ACC112 (cell line): ENCODE results near the gene JAK3.
"Not testable (repeated sequence)": the region's sequence is repeated elsewhere in the genome, so short reads cannot be mapped to it uniquely, and the experiment has no call there.

Experiments used
- H2AFZ ChIP-seq: fragments of 200-600 bp; sonication (generic); one replicate; pipeline ENCODE4 v1.6.0; 2017; ENCODE audit warnings: antibody characterized with exemption, low read length; ENCODE audit not compliant: unreplicated experiment
- H3K27ac ChIP-seq: fragments of 200-600 bp; sonication (generic); 2 replicates; pipeline ENCODE4 v1.5.1; 2014; ENCODE audit warnings: low read depth, mild to moderate bottlenecking, antibody characterized with exemption, low read length, moderate library complexity
- H3K27me3 ChIP-seq: fragments of 200-600 bp; sonication (generic); 2 replicates; pipeline ENCODE4 v1.6.1; 2014; ENCODE audit warnings: mild to moderate bottlenecking, antibody characterized with exemption, low read length, moderate library complexity, mixed read lengths; ENCODE audit not compliant: insufficient read depth
- H3K36me3 ChIP-seq: fragments of 200-600 bp; sonication (generic); 2 replicates; pipeline ENCODE4 v1.6.1; 2016; ENCODE audit warnings: mild to moderate bottlenecking, antibody characterized with exemption, low read length, moderate library complexity, mixed read lengths; ENCODE audit not compliant: insufficient read depth
- H3K4me1 ChIP-seq: fragments of 200-600 bp; sonication (generic); one replicate; pipeline ENCODE4 v1.6.1; 2016; ENCODE audit warnings: low read length, mixed read lengths; ENCODE audit not compliant: insufficient read depth, unreplicated experiment, control insufficient read depth
- H3K4me3 ChIP-seq: fragments of 200-600 bp; sonication (generic); 2 replicates; pipeline ENCODE4 v1.5.1; 2014; ENCODE audit warnings: mild to moderate bottlenecking, low read depth, low read length
- H3K79me2 ChIP-seq: fragments of 200-600 bp; sonication (generic); one replicate; pipeline ENCODE4 v1.6.0; 2016; ENCODE audit warnings: low read length; ENCODE audit not compliant: control insufficient read depth, unreplicated experiment, insufficient read depth

The JAK3 gene

GRCh38 chr19:17847538-17848366, at the start of gene JAK3:
JAK3 (minus strand) TSS chr19:17847982; CDS start chr19:17844417, 3,565 bp downstream.
- no peaks in the 10 kb centered on the region for H3K27me3 ChIP-seq
- H2AFZ ChIP-seq: peak within 1 kb of the TSS; percentile 2
- H3K27ac ChIP-seq: peak within 1 kb of the TSS; percentile 70
- H3K4me1 ChIP-seq: peaks cover 6% of the 10 kb centered on the region
- H3K36me3 ChIP-seq: no peaks in the 10 kb centered on the region
- peak within 1 kb of the TSS; percentile 75 for H3K4me3 ChIP-seq
- H3K79me2 ChIP-seq: peaks cover 3% of the 10 kb centered on the region

- peaks cover 15% of the 10 kb centered on the region for H3K27me3 ChIP-seq
These were observed 46.0 kb upstream of the JAK3 start for GRCh38 chr19:17893766-17894165.

GRCh38 chr19:17889609-17890214, 41.9 kb upstream of the JAK3 start:
- Histone ChIP-seq H3K36me3 (no peaks in the 10 kb centered on the region), H2AFZ (no peak overlapping the region), H3K79me2 (no peaks in the 10 kb centered on the region), H3K27ac (no peak overlapping the region), H3K27me3 (peaks cover 13% of the 10 kb centered on the region), H3K4me1 (no peaks in the 10 kb centered on the region), H3K4me3 (no peak overlapping the region)

More at GRCh38 chr19:17893766-17894165, 46.0 kb upstream of the JAK3 start:
- Histone ChIP-seq H3K36me3 (no peaks in the 10 kb centered on the region), H3K4me1 (no peaks in the 10 kb centered on the region), H3K27ac (no peak overlapping the region), H2AFZ (no peak overlapping the region), H3K79me2 (no peaks in the 10 kb centered on the region), H3K4me3 (no peak overlapping the region)

- Histone ChIP-seq H3K4me1 (no peaks in the 10 kb centered on the region), H3K4me3 (no peak overlapping the region), H3K36me3 (no peaks in the 10 kb centered on the region), H3K27ac (no peak overlapping the region), H3K79me2 (no peaks in the 10 kb centered on the region), H2AFZ (no peak overlapping the region), H3K27me3 (peaks cover 11% of the 10 kb centered on the region; the same call in 1 of the 2 replicates)
These were observed 40.5 kb upstream of the JAK3 start for GRCh38 chr19:17888260-17888659.

- peaks cover 11% of the 10 kb centered on the region; the same call in 1 of the 2 replicates for H3K27me3 ChIP-seq
- not testable (repeated sequence) for H3K4me3 ChIP-seq, H3K27ac ChIP-seq, H3K4me1 ChIP-seq, H3K36me3 ChIP-seq, H2AFZ ChIP-seq, H3K79me2 ChIP-seq
These were observed 39.4 kb upstream of the JAK3 start for GRCh38 chr19:17887221-17887620.

GRCh38 chr19:17886515-17886914, 38.7 kb upstream of the JAK3 start:
- H3K27ac ChIP-seq: no peak overlapping the region
- H3K4me1 ChIP-seq: no peaks in the 10 kb centered on the region
- H3K4me3 ChIP-seq: no peak overlapping the region
- no peaks in the 10 kb centered on the region for H3K36me3 ChIP-seq
- H3K27me3 ChIP-seq: peaks cover 8% of the 10 kb centered on the region; the same call in 1 of the 2 replicates
- H2AFZ ChIP-seq: no peak overlapping the region
- no peaks in the 10 kb centered on the region for H3K79me2 ChIP-seq

- Histone ChIP-seq H3K4me1 (no peaks in the 10 kb centered on the region), H3K36me3 (no peaks in the 10 kb centered on the region), H3K79me2 (no peaks in the 10 kb centered on the region), H3K27ac (no peak overlapping the region), H2AFZ (no peak overlapping the region), H3K27me3 (no peaks in the 10 kb centered on the region), H3K4me3 (no peak overlapping the region)
These were observed 36.0 kb upstream of the JAK3 start for GRCh38 chr19:17883627-17884410.

- no peak overlapping the region for H3K4me3 ChIP-seq
- H3K27ac ChIP-seq: no peak overlapping the region
- no peaks in the 10 kb centered on the region for H3K4me1 ChIP-seq
- no peaks in the 10 kb centered on the region for H3K79me2 ChIP-seq
- no peaks in the 10 kb centered on the region for H3K27me3 ChIP-seq
- H2AFZ ChIP-seq: no peak overlapping the region
- H3K36me3 ChIP-seq: no peaks in the 10 kb centered on the region
These were observed 33.9 kb upstream of the JAK3 start for GRCh38 chr19:17881701-17882100.

GRCh38 chr19:17879466-17879865, 31.7 kb upstream of the JAK3 start:
- H3K27me3 ChIP-seq: peaks cover under 1% of the 10 kb centered on the region; the same call in 1 of the 2 replicates
- H3K4me3 ChIP-seq: no peak overlapping the region
- H3K4me1 ChIP-seq: no peaks in the 10 kb centered on the region
- H3K27ac ChIP-seq: no peak overlapping the region
- H3K79me2 ChIP-seq: no peaks in the 10 kb centered on the region
- no peak overlapping the region for H2AFZ ChIP-seq
- H3K36me3 ChIP-seq: no peaks in the 10 kb centered on the region

- H2AFZ ChIP-seq: no peak overlapping the region
- no peak overlapping the region for H3K27ac ChIP-seq
- peaks cover 14% of the 10 kb centered on the region for H3K27me3 ChIP-seq
- no peaks in the 10 kb centered on the region for H3K36me3 ChIP-seq
- H3K4me3 ChIP-seq: no peak overlapping the region
- H3K4me1 ChIP-seq: no peaks in the 10 kb centered on the region
- H3K79me2 ChIP-seq: no peaks in the 10 kb centered on the region
These were observed 29.9 kb upstream of the JAK3 start for GRCh38 chr19:17877696-17878095.
